Mesothelial cell of epicardium (in vitro differentiated cells): ENCODE results near the gene GGT6. TPM values are rescaled to one million over a fixed set of nuclear protein-coding genes. Genes with fewer than 3 reads are reported as not detected.
"Not testable (repeated sequence)": the region's sequence is repeated elsewhere in the genome, so short reads cannot be mapped to it uniquely, and the experiment has no call there.

Experiments used
- DNase-seq, 2 experiments: peaks; one replicate each; pipeline ENCODE4 v3.0.0; 2021; ENCODE audit warnings: low spot score in 2 of 2; ENCODE audit not compliant: unreplicated experiment in 2 of 2
- H3K27ac Mint-ChIP-seq: 2 replicates; pipeline ENCODE4 v1.8.0; 2021; ENCODE audit warnings: mixed read lengths
- H3K27me3 Mint-ChIP-seq: 2 replicates; pipeline ENCODE4 v1.8.0; 2021; ENCODE audit warnings: low read depth, mixed read lengths
- H3K36me3 Mint-ChIP-seq: 2 replicates; pipeline ENCODE4 v1.8.0; 2021; ENCODE audit warnings: mixed read lengths
- H3K4me1 Mint-ChIP-seq: 2 replicates; pipeline ENCODE4 v1.8.0; 2021; ENCODE audit warnings: mixed read lengths
- H3K4me3 Mint-ChIP-seq: 2 replicates; pipeline ENCODE4 v1.8.0; 2021; ENCODE audit warnings: mild to moderate bottlenecking, moderate library complexity, mixed read lengths
- H3K9me3 Mint-ChIP-seq: 2 replicates; pipeline ENCODE4 v1.8.0; 2021; ENCODE audit warnings: mixed read lengths
- CTCF ChIP-seq: fragments of 200-600 bp; sonication (generic); IDR thresholded peaks from one replicate; pipeline ENCODE4 v1.5.0; 2021; ENCODE audit warnings: antibody characterized with exemption; ENCODE audit not compliant: unreplicated experiment
- total RNA-seq: library from RNA; stranded (reverse); gene quantifications from 3 replicates; pipeline ENCODE4 v1.2.1, GENCODE V29; 2021

GGT6 gene
- total RNA-seq, 1 donor from 2014 or later = 0.27 TPM

- no peak for TF ChIP-seq CTCF
- H3K27ac Mint-ChIP-seq = peak overlapping the region; percentile 79
- H3K36me3 Mint-ChIP-seq = peaks cover 11% of the 10 kb centered on the region
- no peaks in the 10 kb centered on the region for H3K27me3 Mint-ChIP-seq
- DNase-seq = no peak
- H3K9me3 Mint-ChIP-seq = no peaks in the 10 kb centered on the region
- peaks cover 66% of the 10 kb centered on the region for H3K4me1 Mint-ChIP-seq
- H3K4me3 Mint-ChIP-seq = no peak overlapping the region
These were observed 34.0 kb upstream of the GGT6 start for GRCh38 chr17:4594406-4594805.

- H3K36me3 Mint-ChIP-seq = peaks cover 11% of the 10 kb centered on the region
- TF ChIP-seq CTCF = no peak
- H3K27me3 Mint-ChIP-seq = no peaks in the 10 kb centered on the region
- DNase-seq = no peak
- no peak overlapping the region for H3K4me3 Mint-ChIP-seq
- H3K4me1 Mint-ChIP-seq = peaks cover 68% of the 10 kb centered on the region
- H3K9me3 Mint-ChIP-seq = no peaks in the 10 kb centered on the region
- H3K27ac Mint-ChIP-seq = no peak overlapping the region
These were observed 32.6 kb upstream of the GGT6 start for GRCh38 chr17:4593021-4593421.

GRCh38 chr17:4592240-4593005, 32.0 kb upstream of the GGT6 start:
- no peaks in the 10 kb centered on the region for H3K27me3 Mint-ChIP-seq
- no peak for TF ChIP-seq CTCF
- DNase-seq = no peak
- H3K9me3 Mint-ChIP-seq = no peaks in the 10 kb centered on the region
- H3K4me1 Mint-ChIP-seq = peaks cover 68% of the 10 kb centered on the region
- peaks cover 7% of the 10 kb centered on the region for H3K36me3 Mint-ChIP-seq
- H3K27ac Mint-ChIP-seq = peak overlapping the region; percentile 78
- H3K4me3 Mint-ChIP-seq = no peak overlapping the region

GRCh38 chr17:4591529-4591928, 31.2 kb upstream of the GGT6 start:
- Mint-ChIP-seq H3K27ac (peak overlapping the region; percentile 56), H3K36me3 (peaks cover 3% of the 10 kb centered on the region), H3K4me3 (no peak overlapping the region), H3K27me3 (no peaks in the 10 kb centered on the region), H3K9me3 (no peaks in the 10 kb centered on the region), H3K4me1 (peaks cover 74% of the 10 kb centered on the region)
- TF ChIP-seq CTCF = no peak
- DNase-seq = no peak

GRCh38 chr17:4590981-4591453, 30.6 kb upstream of the GGT6 start:
- Mint-ChIP-seq H3K9me3 (no peaks in the 10 kb centered on the region), H3K4me3 (no peak overlapping the region), H3K27ac (peak overlapping the region; percentile 70), H3K36me3 (peaks cover 3% of the 10 kb centered on the region), H3K4me1 (peaks cover 79% of the 10 kb centered on the region), H3K27me3 (no peaks in the 10 kb centered on the region)
- TF ChIP-seq CTCF = no peak
- DNase-seq = no peak

- peaks cover 86% of the 10 kb centered on the region for H3K4me1 Mint-ChIP-seq
- H3K27me3 Mint-ChIP-seq, DNase-seq, H3K36me3 Mint-ChIP-seq, H3K9me3 Mint-ChIP-seq: not testable (repeated sequence)
- peak overlapping the region; percentile 94 for H3K27ac Mint-ChIP-seq
- H3K4me3 Mint-ChIP-seq = peak overlapping the region; percentile 89
These were observed 29.7 kb upstream of the GGT6 start for GRCh38 chr17:4590042-4590441.
